ENCODE data around the gene FMN1.
A peak's percentile ranks its signal among the peaks of the same experiment; 100 is the strongest.

FMN1 gene, protein sequence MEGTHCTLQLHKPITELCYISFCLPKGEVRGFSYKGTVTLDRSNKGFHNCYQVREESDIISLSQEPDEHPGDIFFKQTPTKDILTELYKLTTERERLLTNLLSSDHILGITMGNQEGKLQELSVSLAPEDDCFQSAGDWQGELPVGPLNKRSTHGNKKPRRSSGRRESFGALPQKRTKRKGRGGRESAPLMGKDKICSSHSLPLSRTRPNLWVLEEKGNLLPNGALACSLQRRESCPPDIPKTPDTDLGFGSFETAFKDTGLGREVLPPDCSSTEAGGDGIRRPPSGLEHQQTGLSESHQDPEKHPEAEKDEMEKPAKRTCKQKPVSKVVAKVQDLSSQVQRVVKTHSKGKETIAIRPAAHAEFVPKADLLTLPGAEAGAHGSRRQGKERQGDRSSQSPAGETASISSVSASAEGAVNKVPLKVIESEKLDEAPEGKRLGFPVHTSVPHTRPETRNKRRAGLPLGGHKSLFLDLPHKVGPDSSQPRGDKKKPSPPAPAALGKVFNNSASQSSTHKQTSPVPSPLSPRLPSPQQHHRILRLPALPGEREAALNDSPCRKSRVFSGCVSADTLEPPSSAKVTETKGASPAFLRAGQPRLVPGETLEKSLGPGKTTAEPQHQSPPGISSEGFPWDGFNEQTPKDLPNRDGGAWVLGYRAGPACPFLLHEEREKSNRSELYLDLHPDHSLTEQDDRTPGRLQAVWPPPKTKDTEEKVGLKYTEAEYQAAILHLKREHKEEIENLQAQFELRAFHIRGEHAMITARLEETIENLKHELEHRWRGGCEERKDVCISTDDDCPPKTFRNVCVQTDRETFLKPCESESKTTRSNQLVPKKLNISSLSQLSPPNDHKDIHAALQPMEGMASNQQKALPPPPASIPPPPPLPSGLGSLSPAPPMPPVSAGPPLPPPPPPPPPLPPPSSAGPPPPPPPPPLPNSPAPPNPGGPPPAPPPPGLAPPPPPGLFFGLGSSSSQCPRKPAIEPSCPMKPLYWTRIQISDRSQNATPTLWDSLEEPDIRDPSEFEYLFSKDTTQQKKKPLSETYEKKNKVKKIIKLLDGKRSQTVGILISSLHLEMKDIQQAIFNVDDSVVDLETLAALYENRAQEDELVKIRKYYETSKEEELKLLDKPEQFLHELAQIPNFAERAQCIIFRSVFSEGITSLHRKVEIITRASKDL (N-terminal part only)

GRCh38 chr15:33194704-33195670 is at the start of gene FMN1:
FMN1 (minus strand) TSS chr15:33194714; CDS start chr15:33154914, 39,800 bp downstream.
- no peak within 1 kb of the TSS for H3K27ac ChIP-seq
- no peak for TF ChIP-seq ZFX (IDR thresholded peaks at IDR 0.05)
- TF ChIP-seq, protein P1, sequence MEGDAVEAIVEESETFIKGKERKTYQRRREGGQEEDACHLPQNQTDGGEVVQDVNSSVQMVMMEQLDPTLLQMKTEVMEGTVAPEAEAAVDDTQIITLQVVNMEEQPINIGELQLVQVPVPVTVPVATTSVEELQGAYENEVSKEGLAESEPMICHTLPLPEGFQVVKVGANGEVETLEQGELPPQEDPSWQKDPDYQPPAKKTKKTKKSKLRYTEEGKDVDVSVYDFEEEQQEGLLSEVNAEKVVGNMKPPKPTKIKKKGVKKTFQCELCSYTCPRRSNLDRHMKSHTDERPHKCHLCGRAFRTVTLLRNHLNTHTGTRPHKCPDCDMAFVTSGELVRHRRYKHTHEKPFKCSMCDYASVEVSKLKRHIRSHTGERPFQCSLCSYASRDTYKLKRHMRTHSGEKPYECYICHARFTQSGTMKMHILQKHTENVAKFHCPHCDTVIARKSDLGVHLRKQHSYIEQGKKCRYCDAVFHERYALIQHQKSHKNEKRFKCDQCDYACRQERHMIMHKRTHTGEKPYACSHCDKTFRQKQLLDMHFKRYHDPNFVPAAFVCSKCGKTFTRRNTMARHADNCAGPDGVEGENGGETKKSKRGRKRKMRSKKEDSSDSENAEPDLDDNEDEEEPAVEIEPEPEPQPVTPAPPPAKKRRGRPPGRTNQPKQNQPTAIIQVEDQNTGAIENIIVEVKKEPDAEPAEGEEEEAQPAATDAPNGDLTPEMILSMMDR (conservative IDR thresholded peaks at IDR 0.05): no peak

DNA sequence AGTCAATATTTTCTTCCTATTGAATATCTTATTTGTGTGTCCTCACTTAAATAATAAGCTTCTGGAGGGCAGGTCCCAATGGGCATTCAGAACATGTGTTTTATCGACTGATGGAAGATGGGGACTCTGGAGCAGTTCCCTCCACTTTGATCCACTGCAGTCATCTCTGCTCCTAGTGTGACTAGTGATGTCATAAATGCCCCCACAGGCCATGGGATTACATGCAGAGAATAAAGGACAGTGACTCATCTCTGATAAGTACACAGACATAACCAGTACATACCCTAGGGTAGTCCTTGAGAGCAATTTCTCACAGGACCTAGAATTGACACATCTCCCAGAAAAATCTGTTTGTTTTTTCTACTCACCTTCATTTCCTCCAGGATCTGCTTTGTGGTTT is 49.4 kb upstream of the FMN1 start:
- H3K27ac ChIP-seq: no peak overlapping the region

GRCh38 chr15:33243393-33243792 is 48.9 kb upstream of the FMN1 start:
- TF ChIP-seq ZFX (IDR thresholded peaks at IDR 0.05): no peak
- TF ChIP-seq, protein P1 (conservative IDR thresholded peaks at IDR 0.05): no peak
- no peak overlapping the region for H3K27ac ChIP-seq

More for the DNA sequence above, 49.4 kb upstream of the FMN1 start:
- TF ChIP-seq, protein P1 (conservative IDR thresholded peaks at IDR 0.05): no peak
- no peak for TF ChIP-seq ZFX (IDR thresholded peaks at IDR 0.05)

DNA sequence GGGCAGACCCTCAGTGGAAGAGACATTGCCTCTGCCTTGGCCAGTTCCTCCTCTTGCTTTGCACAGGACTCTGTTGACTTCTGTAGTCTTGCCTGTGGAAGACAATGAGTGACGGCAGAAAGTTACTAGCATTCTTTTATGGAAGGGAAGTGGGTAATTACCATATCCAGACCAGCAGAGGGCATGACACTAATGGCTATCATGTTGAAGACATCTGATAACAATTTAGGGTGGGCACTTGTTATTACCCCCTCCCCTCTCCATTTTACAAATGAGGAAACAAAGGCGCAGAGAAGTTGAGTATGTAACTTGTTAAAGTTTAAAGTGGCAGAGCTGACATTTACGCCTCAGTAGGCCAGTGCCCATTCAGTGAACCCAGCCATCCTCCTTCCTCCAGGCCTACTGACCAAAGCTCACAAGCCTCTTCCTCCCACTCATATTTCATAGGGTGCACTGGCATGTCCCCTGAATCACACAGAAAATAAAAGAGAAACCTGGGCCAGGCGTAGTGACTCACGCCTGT is 48.2 kb upstream of the FMN1 start:
- no peak overlapping the region for H3K27ac ChIP-seq

DNA sequence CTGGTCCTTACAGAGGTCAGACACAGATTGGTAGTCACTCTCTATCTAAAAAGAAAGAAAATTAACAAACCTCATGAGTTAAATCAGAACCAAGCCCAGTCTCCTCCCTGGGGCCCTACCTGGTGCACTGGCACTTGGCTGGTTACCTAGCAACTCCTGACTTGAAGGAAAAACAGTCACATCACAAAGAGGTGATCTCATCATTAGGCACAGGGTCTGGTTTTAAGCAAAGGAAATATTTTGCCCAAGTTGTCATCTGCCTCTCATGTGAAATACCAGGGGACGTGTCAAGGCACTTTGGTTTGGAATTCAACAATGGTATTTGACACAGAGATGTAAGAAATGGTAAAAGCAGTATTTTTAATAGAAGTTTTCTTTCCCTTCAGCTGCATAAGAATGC is 47.7 kb upstream of the FMN1 start:
- no peak overlapping the region for H3K27ac ChIP-seq
- TF ChIP-seq ZFX (IDR thresholded peaks at IDR 0.05): no peak
- TF ChIP-seq, protein P1 (conservative IDR thresholded peaks at IDR 0.05): no peak

More for the DNA sequence above, 48.2 kb upstream of the FMN1 start:
- TF ChIP-seq, protein P1 (conservative IDR thresholded peaks at IDR 0.05): peak; percentile 66
- no peak for TF ChIP-seq ZFX (IDR thresholded peaks at IDR 0.05)

DNA sequence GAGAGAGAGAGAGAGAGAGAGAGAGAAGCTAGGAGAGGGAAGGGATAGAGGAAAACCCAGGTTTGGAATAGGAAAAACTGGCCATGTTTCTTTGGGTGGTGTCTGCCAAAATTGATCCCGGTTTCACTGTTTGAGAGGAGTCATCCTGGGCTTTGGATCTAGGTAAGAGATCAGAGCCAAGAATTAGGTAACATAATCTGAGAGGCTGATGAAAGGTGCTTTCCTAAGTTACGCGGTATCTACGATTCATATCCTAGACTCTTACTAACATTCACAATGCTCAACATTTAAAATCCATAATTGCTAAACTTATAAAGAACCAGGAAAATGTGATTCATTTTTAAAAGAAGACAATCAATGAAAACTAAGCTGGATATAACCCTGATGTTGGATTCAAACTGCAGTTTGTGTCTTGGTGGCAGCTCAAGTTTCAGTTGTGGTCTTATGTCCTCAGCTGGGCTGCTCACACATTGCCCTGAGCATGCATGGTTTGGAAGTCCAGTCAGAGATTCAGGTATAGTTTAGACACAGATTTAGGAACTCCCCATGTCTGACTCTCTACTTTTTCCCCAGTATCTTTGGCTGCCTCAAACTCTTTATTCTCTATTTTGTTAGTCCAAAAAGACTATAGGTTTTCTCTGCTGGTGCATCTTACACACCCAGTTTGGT is 42.5 kb upstream of the FMN1 start:
- TF ChIP-seq ZFX (IDR thresholded peaks at IDR 0.05): no peak
- TF ChIP-seq, protein P1 (conservative IDR thresholded peaks at IDR 0.05): no peak
- H3K27ac ChIP-seq: no peak overlapping the region

All from C4-2B (cell line).